HepG2 (cell line): ENCODE results near the gene TASOR2. TPM values are rescaled to one million over a fixed set of nuclear protein-coding genes. Genes with fewer than 3 reads are reported as not detected.

Experiments used
- AGO2 ChIP-seq: fragments of 200-400 bp; formaldehyde crosslinking; optimal IDR thresholded peaks from 2 replicates; pipeline ENCODE3; 2017; ENCODE audit warnings: mild to moderate bottlenecking, low read depth, low read length, moderate library complexity
- ARID2 ChIP-seq: sonication (generic); formaldehyde crosslinking; IDR thresholded peaks from 2 replicates; pipeline ENCODE4 v1.8.1; 2022; ENCODE audit warnings: mild to moderate bottlenecking, missing genetic modification reagents, borderline replicate concordance
- CBX1 ChIP-seq: IDR thresholded peaks from one replicate; pipeline ENCODE4 v1.6.1; 2016; ENCODE audit warnings: antibody characterized with exemption, low read depth
- CBX2 ChIP-seq, 2 experiments: fragments of 200-600 bp in 1 of 2; sonication (generic); formaldehyde crosslinking in 1 of 2; IDR thresholded peaks; 2 replicates each; pipeline versions ENCODE4 v1.7.0 to v1.8.1; 2018 to 2022; ENCODE audit warnings: low read depth in 2 of 2, low read length in 1 of 2, mild to moderate bottlenecking in 1 of 2, missing genetic modification reagents in 1 of 2
- CERS6 ChIP-seq: sonication (generic); formaldehyde crosslinking; IDR thresholded peaks from 2 replicates; pipeline ENCODE4 v1.5.0; 2020; ENCODE audit warnings: missing genetic modification reagents
- CREB1 ChIP-seq, 2 experiments: fragments of 450-650 bp in 1 of 2; IDR thresholded peaks; 2 replicates each; pipeline ENCODE4 v1.6.1; 2016 to 2017; ENCODE audit warnings: control low read depth in 1 of 2, mild to moderate bottlenecking in 1 of 2, missing compliant biosample characterization in 1 of 2, missing genetic modification characterization in 1 of 2
- CREM ChIP-seq, 2 experiments: sonication (generic) in 1 of 2; formaldehyde crosslinking in 1 of 2; IDR thresholded peaks; 2 replicates each; pipeline versions ENCODE4 v1.4.0 to v1.6.1; 2016 to 2020; ENCODE audit warnings: antibody characterized with exemption in 1 of 2, mild to moderate bottlenecking in 1 of 2, missing genetic modification reagents in 1 of 2
- E2F5 ChIP-seq: sonication (generic); formaldehyde crosslinking; conservative IDR thresholded peaks from 2 replicates; pipeline ENCODE4 v1.4.0; 2020; ENCODE audit warnings: missing genetic modification reagents
- ELF1 ChIP-seq: sonication (generic); formaldehyde crosslinking; IDR thresholded peaks from 2 replicates; pipeline ENCODE4 v1.4.0; 2020; ENCODE audit warnings: missing genetic modification reagents
- KDM5A ChIP-seq: fragments of 200-600 bp; sonication (generic); IDR thresholded peaks from 2 replicates; pipeline ENCODE4 v1.7.0; 2018; ENCODE audit warnings: antibody characterized with exemption, mild to moderate bottlenecking, low read length, borderline replicate concordance
- MXI1 ChIP-seq: IDR thresholded peaks from 3 replicates; pipeline ENCODE4 v1.6.1; 2012; ENCODE audit warnings: low read depth, low read length, inconsistent platforms, borderline replicate concordance
- NCOA1 ChIP-seq: sonication (generic); formaldehyde crosslinking; IDR thresholded peaks from 2 replicates; pipeline ENCODE4 v1.9.0; 2021; ENCODE audit warnings: missing genetic modification reagents
- RXRA ChIP-seq: sonication (generic); formaldehyde crosslinking; IDR thresholded peaks from 2 replicates; pipeline ENCODE4 v1.5.1; 2020; ENCODE audit warnings: missing genetic modification reagents
- TBP ChIP-seq: sonication (generic); formaldehyde crosslinking; IDR thresholded peaks from 2 replicates; pipeline ENCODE4 v1.5.0; 2020; ENCODE audit warnings: missing genetic modification reagents
- U2AF1 ChIP-seq: fragments of 200-400 bp; formaldehyde crosslinking; optimal IDR thresholded peaks from 2 replicates; pipeline ENCODE3; 2017; ENCODE audit warnings: mild to moderate bottlenecking, low read depth, low read length
- ZNF317 ChIP-seq: sonication (generic); formaldehyde crosslinking; IDR thresholded peaks from 2 replicates; pipeline ENCODE4 v1.5.0; 2020; ENCODE audit warnings: mild to moderate bottlenecking, missing genetic modification reagents
- ZNF788 ChIP-seq: sonication (generic); formaldehyde crosslinking; IDR thresholded peaks from 2 replicates; pipeline ENCODE4 v1.5.0; 2020; ENCODE audit warnings: mild to moderate bottlenecking, missing genetic modification reagents, borderline replicate concordance
- polyA plus RNA-seq, 8 experiments: library from polyadenylated mRNA; depleted of rRNA in 3 of 8; stranded (reverse) in 7 of 8; unstranded in 1 of 8; fragments of >200 nt; fragmentation: Illumina TruSeq in 4 of 8; extraction: Trizol in 4 of 8; gene quantifications; 2 replicates each; pipeline versions ENCODE4 v1.2.1 to v1.2.3, GENCODE V29; 2011 to 2016; ENCODE audit warnings: low read depth in 4 of 8, missing spikeins in 1 of 8, mixed read lengths in 1 of 8; ENCODE audit not compliant: insufficient read depth in 1 of 8
- total RNA-seq, 5 experiments: library from RNA; depleted of rRNA; stranded (reverse); fragments of >200 nt; fragmentation: Illumina TruSeq; extraction: Trizol; gene quantifications; 2 replicates each; pipeline ENCODE4 v1.2.3, GENCODE V29; 2016; ENCODE audit warnings: low read depth in 1 of 5
- TF ChIP-seq, protein P1 (sequence below): sonication (generic); formaldehyde crosslinking; IDR thresholded peaks from 2 replicates; pipeline ENCODE4 v1.4.0; 2020; ENCODE audit warnings: mild to moderate bottlenecking, missing genetic modification reagents
- TF ChIP-seq, protein P2 (sequence below): sonication (generic); formaldehyde crosslinking; IDR thresholded peaks from 2 replicates; pipeline ENCODE4 v1.8.0; 2023; ENCODE audit warnings: mild to moderate bottlenecking, missing genetic modification reagents
- TF ChIP-seq, protein P3 (sequence below): sonication (generic); formaldehyde crosslinking; IDR thresholded peaks from 2 replicates; pipeline ENCODE4 v1.4.0; 2020; ENCODE audit warnings: missing genetic modification reagents
- TF ChIP-seq, protein P4 (sequence below): sonication (generic); formaldehyde crosslinking; IDR thresholded peaks from 2 replicates; pipeline ENCODE4 v1.8.1; 2023; ENCODE audit warnings: missing genetic modification reagents, mild to moderate bottlenecking, borderline replicate concordance

TASOR2 gene
- total and polyA plus RNA-seq, 2 of the 13 experiments (the other 11 are each of a cell fraction or from before 2014, with no cell fraction given) = 24.2 to 55.3 TPM

- TF ChIP-seq, protein P1, sequence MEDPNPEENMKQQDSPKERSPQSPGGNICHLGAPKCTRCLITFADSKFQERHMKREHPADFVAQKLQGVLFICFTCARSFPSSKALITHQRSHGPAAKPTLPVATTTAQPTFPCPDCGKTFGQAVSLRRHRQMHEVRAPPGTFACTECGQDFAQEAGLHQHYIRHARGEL = peak; percentile 63; the same call in 1 of the 2 replicates
- 0 out of 2 replicates have a peak, but pooled peaks have one; percentile 20 for TF ChIP-seq NCOA1 (CRISPR knock-in tag)
- TF ChIP-seq CREM (IDR thresholded peaks at IDR 0.05) = peak; percentile 65
- no peak for TF ChIP-seq CREM (CRISPR knock-in tag; IDR thresholded peaks at IDR 0.05)
- no peak for TF ChIP-seq AGO2
- TF ChIP-seq U2AF1 = no peak
- TF ChIP-seq, protein P2, sequence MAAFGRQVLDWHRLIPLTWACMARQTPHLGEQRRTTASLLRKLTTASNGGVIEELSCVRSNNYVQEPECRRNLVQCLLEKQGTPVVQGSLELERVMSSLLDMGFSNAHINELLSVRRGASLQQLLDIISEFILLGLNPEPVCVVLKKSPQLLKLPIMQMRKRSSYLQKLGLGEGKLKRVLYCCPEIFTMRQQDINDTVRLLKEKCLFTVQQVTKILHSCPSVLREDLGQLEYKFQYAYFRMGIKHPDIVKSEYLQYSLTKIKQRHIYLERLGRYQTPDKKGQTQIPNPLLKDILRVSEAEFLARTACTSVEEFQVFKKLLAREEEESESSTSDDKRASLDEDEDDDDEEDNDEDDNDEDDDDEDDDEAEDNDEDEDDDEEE = peak; percentile 90
- peak; percentile 87; the same call in 1 of the 2 replicates for TF ChIP-seq CERS6
- TF ChIP-seq RXRA (CRISPR knock-in tag) = peak; percentile 87
- TF ChIP-seq TBP (CRISPR knock-in tag) = no peak
- no peak for TF ChIP-seq E2F5 (CRISPR knock-in tag)
- TF ChIP-seq ZNF317 (CRISPR knock-in tag) = peak; percentile 90
- TF ChIP-seq, protein P3, sequence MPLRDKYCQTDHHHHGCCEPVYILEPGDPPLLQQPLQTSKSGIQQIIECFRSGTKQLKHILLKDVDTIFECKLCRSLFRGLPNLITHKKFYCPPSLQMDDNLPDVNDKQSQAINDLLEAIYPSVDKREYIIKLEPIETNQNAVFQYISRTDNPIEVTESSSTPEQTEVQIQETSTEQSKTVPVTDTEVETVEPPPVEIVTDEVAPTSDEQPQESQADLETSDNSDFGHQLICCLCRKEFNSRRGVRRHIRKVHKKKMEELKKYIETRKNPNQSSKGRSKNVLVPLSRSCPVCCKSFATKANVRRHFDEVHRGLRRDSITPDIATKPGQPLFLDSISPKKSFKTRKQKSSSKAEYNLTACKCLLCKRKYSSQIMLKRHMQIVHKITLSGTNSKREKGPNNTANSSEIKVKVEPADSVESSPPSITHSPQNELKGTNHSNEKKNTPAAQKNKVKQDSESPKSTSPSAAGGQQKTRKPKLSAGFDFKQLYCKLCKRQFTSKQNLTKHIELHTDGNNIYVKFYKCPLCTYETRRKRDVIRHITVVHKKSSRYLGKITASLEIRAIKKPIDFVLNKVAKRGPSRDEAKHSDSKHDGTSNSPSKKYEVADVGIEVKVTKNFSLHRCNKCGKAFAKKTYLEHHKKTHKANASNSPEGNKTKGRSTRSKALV (CRISPR knock-in tag) = peak; percentile 67; the same call in 1 of the 2 replicates
- TF ChIP-seq CBX1 = peak; percentile 88
- peak; percentile 68; the same call in 1 of the 2 replicates for TF ChIP-seq KDM5A
- TF ChIP-seq ZNF788 = peak; percentile 84; the same call in 1 of the 2 replicates
- TF ChIP-seq CREB1 (IDR thresholded peaks at IDR 0.05) = peak; percentile 54; the same call in 1 of the 2 replicates
- TF ChIP-seq CREB1 (CRISPR knock-in tag; IDR thresholded peaks at IDR 0.05) = 0 out of 2 replicates have a peak, but pooled peaks have one; percentile 36
- peak; percentile 95 for TF ChIP-seq MXI1
- TF ChIP-seq CBX2 (IDR thresholded peaks at IDR 0.05; ENCODE audit: low read depth, low read length) = no peak
- TF ChIP-seq CBX2 (CRISPR knock-in tag; IDR thresholded peaks at IDR 0.05; ENCODE audit: low read depth) = peak; percentile 87
- TF ChIP-seq ELF1 (CRISPR knock-in tag) = peak; percentile 92
- TF ChIP-seq, protein P4, sequence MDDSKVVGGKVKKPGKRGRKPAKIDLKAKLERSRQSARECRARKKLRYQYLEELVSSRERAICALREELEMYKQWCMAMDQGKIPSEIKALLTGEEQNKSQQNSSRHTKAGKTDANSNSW (CRISPR knock-in tag) = peak; percentile 92; the same call in 1 of the 2 replicates
- peak; percentile 56; the same call in 1 of the 2 replicates for TF ChIP-seq ARID2
Observed at GRCh38 chr10:5684318-5684970, at the start of gene TASOR2 (continued).
